H1 (cell line): ENCODE results near the gene NRXN3. TPM values are rescaled to one million over a fixed set of nuclear protein-coding genes. Genes with fewer than 3 reads are reported as not detected.

ENCODE experiments used
- CTCF ChIA-PET: fragments of 300-600 bp; sonication (Branson Sonifier 250); formaldehyde crosslinking; loops from one replicate; lab custom pipeline; 2021; ENCODE audit not compliant: partially characterized antibody; lab: Charles Lee
- POLR2A ChIA-PET: fragments of 300-600 bp; sonication (Branson Sonifier 250); formaldehyde crosslinking; loops from one replicate; lab custom pipeline; 2021; ENCODE audit warnings: inconsistent platforms; ENCODE audit not compliant: partially characterized antibody; lab: Charles Lee
- DNase-seq, 2 experiments: peaks; one replicate each; pipeline versions ENCODE4 v3.0.0 to v3.0.0-alpha.2; 2010 to 2022; ENCODE audit warnings: low spot score in 2 of 2, low read depth in 1 of 2, mixed read lengths in 1 of 2
- FAIRE-seq: peaks from 2 replicates; lab custom pipeline; 2011; peaks lifted over from hg19 to GRCh38; lab: Jason Lieb, UNC
- H2AFZ ChIP-seq: 2 replicates; pipeline ENCODE4 v1.8.1; 2012; ENCODE audit warnings: low read length, inconsistent platforms
- H2AK5ac ChIP-seq: 2 replicates; pipeline ENCODE4 v1.6.1; 2013; ENCODE audit warnings: low read depth, low read length
- H2BK120ac ChIP-seq: replicated peaks from 2 replicates; pipeline ENCODE3; 2013; ENCODE audit warnings: low read depth, low read length, inconsistent platforms
- H2BK12ac ChIP-seq: 2 replicates; pipeline ENCODE4 v1.6.1; 2013; ENCODE audit warnings: low read depth, low read length
- H2BK15ac ChIP-seq: 2 replicates; pipeline ENCODE4 v1.6.1; 2013; ENCODE audit warnings: low read length
- H2BK20ac ChIP-seq: 2 replicates; pipeline ENCODE4 v1.6.1; 2013; ENCODE audit warnings: low read length
- H2BK5ac ChIP-seq: 2 replicates; pipeline ENCODE4 v1.6.1; 2013; ENCODE audit warnings: low read depth, low read length
- H3K14ac ChIP-seq: 2 replicates; pipeline ENCODE4 v1.6.1; 2013; ENCODE audit warnings: inconsistent platforms; ENCODE audit not compliant: insufficient read length
- H3K18ac ChIP-seq: 2 replicates; pipeline ENCODE4 v1.6.1; 2013; ENCODE audit warnings: low read length; ENCODE audit errors: extremely low read depth
- H3K23ac ChIP-seq: 2 replicates; pipeline ENCODE4 v1.6.1; 2013; ENCODE audit warnings: inconsistent platforms; ENCODE audit not compliant: insufficient read length
- H3K23me2 ChIP-seq: 2 replicates; pipeline ENCODE4 v1.6.1; 2013; ENCODE audit warnings: low read depth, low read length
- H3K27ac ChIP-seq: 2 replicates; pipeline ENCODE4 v1.6.1; 2011; ENCODE audit warnings: low read depth, low read length, inconsistent platforms
- H3K27me3 ChIP-seq, 4 experiments: replicated peaks in 1 of 4; 1 replicate in 1 of 4; 2 replicates in 3 of 4; pipeline versions ENCODE4 v1.6.1 to v1.8.1; 2011 to 2013; ENCODE audit warnings: low read length in 3 of 4, mild to moderate bottlenecking in 3 of 4, inconsistent platforms in 2 of 4, mixed read lengths in 2 of 4, moderate library complexity in 1 of 4; ENCODE audit not compliant: control insufficient read depth in 3 of 4, insufficient read depth in 3 of 4; ENCODE audit errors: extremely low read depth in 1 of 4
- H3K36me3 ChIP-seq, 4 experiments: 2 replicates each; pipeline versions ENCODE4 v1.6.1 to v1.8.1; 2011 to 2013; ENCODE audit warnings: mild to moderate bottlenecking in 4 of 4, low read length in 3 of 4, moderate library complexity in 2 of 4, control low read depth in 1 of 4, inconsistent platforms in 1 of 4; ENCODE audit not compliant: insufficient read depth in 4 of 4, control insufficient read depth in 2 of 4
- H3K4ac ChIP-seq: replicated peaks from 2 replicates; pipeline ENCODE3; 2013; ENCODE audit warnings: low read length, low read depth, mixed read lengths, inconsistent platforms; ENCODE audit not compliant: insufficient read length
- H3K4me1 ChIP-seq, 4 experiments: replicated peaks in 1 of 4; 1 replicate in 1 of 4; 2 replicates in 3 of 4; pipeline versions ENCODE4 v1.6.1 to v1.8.1; 2011 to 2013; ENCODE audit warnings: low read length in 3 of 4, inconsistent platforms in 2 of 4, mixed read lengths in 1 of 4; ENCODE audit not compliant: insufficient read depth in 4 of 4, control insufficient read depth in 3 of 4
- H3K4me2 ChIP-seq, 2 experiments: 2 replicates each; pipeline versions ENCODE4 v1.6.1 to v1.8.1; 2011 to 2013; ENCODE audit warnings: low read depth in 2 of 2, low read length in 2 of 2, control low read depth in 1 of 2, inconsistent platforms in 1 of 2, mild to moderate bottlenecking in 1 of 2; ENCODE audit not compliant: insufficient read depth in 1 of 2
- H3K4me3 ChIP-seq, 4 experiments: fragments of 200-600, 300-600 bp in 1 of 4; sonication (generic), shearing (Covaris generic), sonication (Bioruptor Twin) in 1 of 4; 2 replicates each; pipeline versions ENCODE4 v1.5.1 to v1.8.1; 2011 to 2016; ENCODE audit warnings: low read length in 4 of 4, low read depth in 3 of 4, control low read depth in 2 of 4, inconsistent platforms in 2 of 4, mild to moderate bottlenecking in 2 of 4, mixed read lengths in 1 of 4, moderate library complexity in 1 of 4; ENCODE audit not compliant: insufficient read depth in 2 of 4; ENCODE audit errors: extremely low read depth in 1 of 4
- H3K56ac ChIP-seq: replicated peaks from 2 replicates; pipeline ENCODE3; 2013; ENCODE audit warnings: low read depth, mild to moderate bottlenecking, mixed read lengths, low read length, inconsistent platforms; ENCODE audit not compliant: insufficient read length
- H3K79me1 ChIP-seq: 2 replicates; pipeline ENCODE4 v1.6.1; 2013; ENCODE audit warnings: low read depth, low read length, control low read depth
- H3K79me2 ChIP-seq, 2 experiments: 2 replicates each; pipeline versions ENCODE4 v1.6.1 to v1.8.1; 2012 to 2013; ENCODE audit warnings: low read length in 2 of 2, mild to moderate bottlenecking in 2 of 2, inconsistent platforms in 1 of 2; ENCODE audit not compliant: insufficient read depth in 2 of 2, control insufficient read depth in 1 of 2
- H3K9ac ChIP-seq, 4 experiments: replicated peaks in 1 of 4; 1 replicate in 1 of 4; 2 replicates in 3 of 4; pipeline versions ENCODE4 v1.6.1 to v1.8.1; 2011 to 2013; ENCODE audit warnings: low read depth in 3 of 4, low read length in 3 of 4, control low read depth in 2 of 4, mild to moderate bottlenecking in 2 of 4, moderate library complexity in 2 of 4, inconsistent platforms in 1 of 4; ENCODE audit errors: extremely low read depth in 1 of 4
- H3K9me3 ChIP-seq, 2 experiments: 2 replicates each; pipeline versions ENCODE4 v1.6.1 to v1.8.1; 2012 to 2013; ENCODE audit warnings: mild to moderate bottlenecking in 2 of 2, moderate library complexity in 2 of 2, control low read depth in 1 of 2, inconsistent platforms in 1 of 2, low read depth in 1 of 2, low read length in 1 of 2, mixed read lengths in 1 of 2; ENCODE audit not compliant: insufficient read depth in 2 of 2
- H4K20me1 ChIP-seq, 2 experiments: replicated peaks in 1 of 2; 2 replicates each; pipeline versions ENCODE3 to v1.8.1; 2011 to 2013; ENCODE audit warnings: inconsistent platforms in 2 of 2, low read length in 2 of 2, mild to moderate bottlenecking in 1 of 2; ENCODE audit not compliant: insufficient read depth in 2 of 2, control insufficient read depth in 1 of 2
- H4K5ac ChIP-seq: 2 replicates; pipeline ENCODE4 v1.6.1; 2013; ENCODE audit warnings: low read length, low read depth, mixed read lengths, inconsistent platforms; ENCODE audit not compliant: insufficient read length
- H4K8ac ChIP-seq: 2 replicates; pipeline ENCODE4 v1.8.0; 2013; ENCODE audit warnings: mild to moderate bottlenecking, moderate library complexity, low read length, inconsistent platforms; ENCODE audit not compliant: insufficient read depth; ENCODE audit errors: extremely low read depth
- H4K91ac ChIP-seq: replicated peaks from 2 replicates; pipeline ENCODE3; 2013; ENCODE audit warnings: low read length, mixed read lengths, inconsistent platforms; ENCODE audit not compliant: insufficient read length
- ASH2L ChIP-seq: fragments of 200-600, 300-600 bp; sonication (generic); IDR thresholded peaks from one replicate; pipeline ENCODE4 v1.7.1; 2017; ENCODE audit warnings: low read length
- BCL11A ChIP-seq, 2 experiments: IDR thresholded peaks; one replicate each; pipeline ENCODE4 v1.6.1; 2011; ENCODE audit warnings: low read depth in 2 of 2, low read length in 2 of 2, mild to moderate bottlenecking in 2 of 2
- EGR1 ChIP-seq: IDR thresholded peaks from 2 replicates; pipeline ENCODE4 v1.6.1; 2011; ENCODE audit warnings: low read depth, low read length, borderline replicate concordance
- FOSL1 ChIP-seq: IDR thresholded peaks from 2 replicates; pipeline ENCODE4 v1.6.1; 2011; ENCODE audit warnings: mild to moderate bottlenecking, low read depth, low read length, moderate library complexity; ENCODE audit not compliant: insufficient read depth
- JUND ChIP-seq: IDR thresholded peaks from 2 replicates; pipeline ENCODE4 v1.6.1; 2011; ENCODE audit warnings: mild to moderate bottlenecking, improper control_type of control experiment, low read length
- POU5F1 ChIP-seq: IDR thresholded peaks from 2 replicates; pipeline ENCODE4 v1.6.1; 2011; ENCODE audit warnings: low read depth, mild to moderate bottlenecking, low read length, moderate library complexity
- RFX5 ChIP-seq: IDR thresholded peaks from 2 replicates; pipeline ENCODE4 v1.6.1; 2011; ENCODE audit warnings: low read depth, low read length, improper control_type of control experiment, borderline replicate concordance
- SIN3A ChIP-seq, 2 experiments: IDR thresholded peaks in 1 of 2; conservative IDR thresholded peaks in 1 of 2; 2 replicates each; pipeline ENCODE4 v1.6.1; 2011 to 2012; ENCODE audit warnings: low read length in 2 of 2, improper control_type of control experiment in 1 of 2, low read depth in 1 of 2, mild to moderate bottlenecking in 1 of 2
- SUZ12 ChIP-seq: fragments of 200-600 bp; sonication (generic); IDR thresholded peaks from 2 replicates; pipeline ENCODE4 v1.6.1; 2012; ENCODE audit warnings: mild to moderate bottlenecking, inconsistent platforms, low read length, moderate library complexity, mixed read lengths
- TBP ChIP-seq: IDR thresholded peaks from 2 replicates; pipeline ENCODE4 v1.6.1; 2011; ENCODE audit warnings: low read depth, low read length, improper control_type of control experiment
- WGBS, 2 experiments: shearing (Covaris generic) in 1 of 2; methylation state at CpG; one replicate each; pipeline versions ENCODE4 v1.1.6 to v1.1.7; 2013 to 2015; ENCODE audit warnings: low lambda C conversion rate in 2 of 2, mixed read lengths in 2 of 2, inconsistent platforms in 1 of 2, low coverage in 1 of 2, missing lambda C conversion rate in 1 of 2; ENCODE audit not compliant: insufficient replicate concordance in 2 of 2, insufficient coverage in 1 of 2, insufficient read length in 1 of 2; ENCODE audit errors: extremely low coverage in 1 of 2, missing lambda C conversion rate in 1 of 2; 5-methylcytosine and 5-hydroxymethylcytosine counted together
- polyA plus RNA-seq, 7 experiments: library from polyadenylated mRNA; depleted of rRNA in 3 of 7; stranded (reverse) in 5 of 7; unstranded in 2 of 7; fragments of >200 nt in 5 of 7; fragments of 200-250 nt in 2 of 7; gene quantifications; 1 replicate in 5 of 7; 2 replicates in 1 of 7; 4 replicates in 1 of 7; pipeline versions ENCODE4 v1.2.1 to v1.2.3, GENCODE V29; 2011 to 2013; ENCODE audit warnings: missing spikeins in 2 of 7, mixed read lengths in 2 of 7
- total RNA-seq: library from RNA; stranded (reverse); fragmentation: NEBNext Ultra II Directional; extraction: Animal tissue kit (Norgen Biotek cat#: 25700); gene quantifications from 2 replicates; pipeline ENCODE4 v1.2.1, GENCODE V29; 2021
- TF ChIP-seq, protein P1 (sequence below): IDR thresholded peaks from 2 replicates; pipeline ENCODE4 v1.6.1; 2012; ENCODE audit warnings: inconsistent platforms

Gene NRXN3
- total and polyA plus RNA-seq, 2 of the 8 experiments (the other 6 are each of a cell fraction or from before 2014, with no cell fraction given), result 2.6 to 4.1 TPM

DNA sequence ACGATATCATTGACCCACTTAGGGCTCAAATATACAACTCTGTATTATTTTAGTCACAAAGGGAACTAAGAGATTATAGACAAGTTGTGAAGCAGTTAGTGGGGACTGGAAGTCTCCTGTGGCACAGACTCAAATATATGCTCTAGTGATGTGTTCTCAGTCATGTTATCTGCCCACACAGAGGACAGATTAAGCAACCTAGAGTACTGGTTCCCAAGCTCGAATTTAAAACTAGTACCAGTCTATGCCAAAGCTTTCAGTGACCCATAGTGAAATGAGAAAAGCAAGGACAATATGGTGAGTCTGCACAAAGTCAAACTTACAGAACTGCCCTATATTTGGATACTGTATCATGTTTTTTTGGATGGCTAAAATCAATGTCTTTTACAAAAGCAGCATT is 1651.9 kb downstream of the NRXN3 start:
- Histone ChIP-seq H2AFZ (no peak overlapping the region), H2BK15ac (no peak overlapping the region), H3K4me1 (peaks cover 0 to 13% (median 2%) of the 10 kb centered on the region in 4 experiments; a peak in 3 of 7 replicates), H4K5ac (no peak overlapping the region), H3K23me2 (no peaks in the 10 kb centered on the region), H2BK12ac (no peak overlapping the region), H2BK120ac (no peak overlapping the region), H3K56ac (no peak overlapping the region), H3K23ac (no peak overlapping the region), H3K4me3 (no peak overlapping the region), H2BK20ac (no peak overlapping the region), H4K20me1 (no peaks in the 10 kb centered on the region), H3K79me2 (no peaks in the 10 kb centered on the region), H3K27me3 (peaks cover 0 to 2% (median 0%) of the 10 kb centered on the region in 4 experiments; a peak in 1 of 7 replicates), H3K9me3 (0 out of 4 replicates have a peak, but pooled peaks cover 0 to 2% of the 10 kb centered on the region in 2 experiments), H3K27ac (no peak overlapping the region), H4K91ac (no peak overlapping the region), H4K8ac (no peak overlapping the region), H3K18ac (no peak overlapping the region), H3K4me2 (no peak overlapping the region), H3K14ac (no peak overlapping the region), H3K36me3 (no peaks in the 10 kb centered on the region), H3K9ac (no peak overlapping the region), H2BK5ac (no peak overlapping the region), H3K4ac (no peak overlapping the region), H3K79me1 (no peaks in the 10 kb centered on the region), H2AK5ac (no peak overlapping the region)
- CTCF ChIA-PET, result interaction anchor here (3.5 kb wide), 1 partner anchor 12 kb away, joined by 13 read pairs; no protein-coding TSS in a partner anchor
- DNase-seq (no peak), FAIRE-seq (no peak)
- WGBS, 2 experiments, result 96% methylated on average over 2 of the region's 2 CpGs; no CpG with 5 or more reads in 1 of the 2 experiments
- POLR2A ChIA-PET, result no interaction called here
- TF ChIP-seq, protein P1, sequence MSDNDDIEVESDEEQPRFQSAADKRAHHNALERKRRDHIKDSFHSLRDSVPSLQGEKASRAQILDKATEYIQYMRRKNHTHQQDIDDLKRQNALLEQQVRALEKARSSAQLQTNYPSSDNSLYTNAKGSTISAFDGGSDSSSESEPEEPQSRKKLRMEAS, result no peak
- no peak for TF ChIP-seq JUND
- no peak for TF ChIP-seq RFX5
- no peak for TF ChIP-seq BCL11A (IDR thresholded peaks at IDR 0.05; ENCODE audit: low read depth in 2 of 2, low read length in 2 of 2)
- TF ChIP-seq POU5F1, result no peak
- TF ChIP-seq SIN3A (conservative IDR thresholded peaks at IDR 0.05 in 1 of 2, IDR thresholded peaks at IDR 0.05 in 1 of 2; ENCODE audit: low read depth in 1 of 2, low read length in 2 of 2), result no peak
- no peak for TF ChIP-seq ASH2L
- TF ChIP-seq FOSL1, result no peak
- TF ChIP-seq TBP, result no peak
- no peak for TF ChIP-seq SUZ12
- TF ChIP-seq EGR1, result no peak
